Measurements from ENCODE around the gene ZNF783. TPM values are rescaled to one million over a fixed set of nuclear protein-coding genes. Genes with fewer than 3 reads are reported as not detected.

Gene ZNF783
- total RNA-seq (2021) (9.9 to 12.1 TPM (median 12.0 TPM) in 3 replicates), Bru-seq, nascent RNA (percentile 64 among the genes with signal in this experiment)
- long read RNA-seq, experiment 1, full-length matches to known transcripts = 5 of 28 reads
- long read RNA-seq, experiment 1, partial matches to known transcripts = 5 of 28 reads
- long read RNA-seq, experiment 1, other reads (novel, unspliced or antisense) = 18 of 28 reads
- long read RNA-seq, experiment 2, full-length matches to known transcripts = 2 of 14 reads
- long read RNA-seq, experiment 2, partial matches to known transcripts = 0 of 14 reads
- long read RNA-seq, experiment 2, other reads (novel, unspliced or antisense) = 12 of 14 reads
- long read RNA-seq, experiment 3 = 0 reads

GRCh38 chr7:149261829-149262617 is at the start of gene ZNF783:
Gene ZNF783 (plus strand): TSS chr7:149262196. CDS start chr7:149262334, 138 bp downstream.
- peak; percentile 80 for ATAC-seq
- H3K4me3 Mint-ChIP-seq = peak within 1 kb of the TSS; percentile 79
- H3K27ac Mint-ChIP-seq = no peak within 1 kb of the TSS
- DNase-seq (ENCODE audit: low spot score) = peak; percentile 84
- H3K9me3 Mint-ChIP-seq = no peaks in the 10 kb centered on the region
- peaks cover 11% of the 10 kb centered on the region for H3K36me3 Mint-ChIP-seq
- ChIA-PET CTCF (interaction anchor here (0.5 to 3.3 kb wide), 38 partner anchors 9 to 337 kb away, joined by 3 to 44 read pairs (median 4); partner anchors contain the start of genes ZNF212, ZNF282, ZNF398 and ZNF777), POLR2A (interaction anchor here (0.6 to 1.8 kb wide), 4 partner anchors 14 to 93 kb away, joined by 3 to 14 read pairs (median 6); partner anchors contain the start of gene ZNF282)
- H3K27me3 Mint-ChIP-seq (ENCODE audit: low read depth) = peaks cover 23% of the 10 kb centered on the region
- H3K4me1 Mint-ChIP-seq = no peaks in the 10 kb centered on the region
- no peak for TF ChIP-seq NR2C2 (CRISPR knock-in tag; IDR thresholded peaks at IDR 0.05)
- no peak for TF ChIP-seq NFATC4 (CRISPR knock-in tag; IDR thresholded peaks at IDR 0.05)
- TF ChIP-seq, protein P1, sequence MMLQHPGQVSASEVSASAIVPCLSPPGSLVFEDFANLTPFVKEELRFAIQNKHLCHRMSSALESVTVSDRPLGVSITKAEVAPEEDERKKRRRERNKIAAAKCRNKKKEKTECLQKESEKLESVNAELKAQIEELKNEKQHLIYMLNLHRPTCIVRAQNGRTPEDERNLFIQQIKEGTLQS (CRISPR knock-in tag; conservative IDR thresholded peaks at IDR 0.05) = no peak
- TF ChIP-seq CDX4 (CRISPR knock-in tag; IDR thresholded peaks at IDR 0.05; ENCODE audit: borderline replicate concordance) = no peak
- TF ChIP-seq FOXP1 (CRISPR knock-in tag; IDR thresholded peaks at IDR 0.05; ENCODE audit: borderline replicate concordance) = peak; percentile 97
- TF ChIP-seq, protein P2, sequence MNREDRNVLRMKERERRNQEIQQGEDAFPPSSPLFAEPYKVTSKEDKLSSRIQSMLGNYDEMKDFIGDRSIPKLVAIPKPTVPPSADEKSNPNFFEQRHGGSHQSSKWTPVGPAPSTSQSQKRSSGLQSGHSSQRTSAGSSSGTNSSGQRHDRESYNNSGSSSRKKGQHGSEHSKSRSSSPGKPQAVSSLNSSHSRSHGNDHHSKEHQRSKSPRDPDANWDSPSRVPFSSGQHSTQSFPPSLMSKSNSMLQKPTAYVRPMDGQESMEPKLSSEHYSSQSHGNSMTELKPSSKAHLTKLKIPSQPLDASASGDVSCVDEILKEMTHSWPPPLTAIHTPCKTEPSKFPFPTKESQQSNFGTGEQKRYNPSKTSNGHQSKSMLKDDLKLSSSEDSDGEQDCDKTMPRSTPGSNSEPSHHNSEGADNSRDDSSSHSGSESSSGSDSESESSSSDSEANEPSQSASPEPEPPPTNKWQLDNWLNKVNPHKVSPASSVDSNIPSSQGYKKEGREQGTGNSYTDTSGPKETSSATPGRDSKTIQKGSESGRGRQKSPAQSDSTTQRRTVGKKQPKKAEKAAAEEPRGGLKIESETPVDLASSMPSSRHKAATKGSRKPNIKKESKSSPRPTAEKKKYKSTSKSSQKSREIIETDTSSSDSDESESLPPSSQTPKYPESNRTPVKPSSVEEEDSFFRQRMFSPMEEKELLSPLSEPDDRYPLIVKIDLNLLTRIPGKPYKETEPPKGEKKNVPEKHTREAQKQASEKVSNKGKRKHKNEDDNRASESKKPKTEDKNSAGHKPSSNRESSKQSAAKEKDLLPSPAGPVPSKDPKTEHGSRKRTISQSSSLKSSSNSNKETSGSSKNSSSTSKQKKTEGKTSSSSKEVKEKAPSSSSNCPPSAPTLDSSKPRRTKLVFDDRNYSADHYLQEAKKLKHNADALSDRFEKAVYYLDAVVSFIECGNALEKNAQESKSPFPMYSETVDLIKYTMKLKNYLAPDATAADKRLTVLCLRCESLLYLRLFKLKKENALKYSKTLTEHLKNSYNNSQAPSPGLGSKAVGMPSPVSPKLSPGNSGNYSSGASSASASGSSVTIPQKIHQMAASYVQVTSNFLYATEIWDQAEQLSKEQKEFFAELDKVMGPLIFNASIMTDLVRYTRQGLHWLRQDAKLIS (CRISPR knock-in tag; IDR thresholded peaks at IDR 0.05; ENCODE audit: borderline replicate concordance) = no peak
- peak; percentile 84; the same call in 1 of the 2 replicates for TF ChIP-seq MYBL2 (CRISPR knock-in tag; IDR thresholded peaks at IDR 0.05)
- no peak for TF ChIP-seq GRHL2 (CRISPR knock-in tag; IDR thresholded peaks at IDR 0.05; ENCODE audit: insufficient replicate concordance, severe bottlenecking)
- TF ChIP-seq TEAD4 (CRISPR knock-in tag; IDR thresholded peaks at IDR 0.05) = no peak
- TF ChIP-seq ZNF416 (CRISPR knock-in tag; IDR thresholded peaks at IDR 0.05) = no peak
- TF ChIP-seq, protein P3, sequence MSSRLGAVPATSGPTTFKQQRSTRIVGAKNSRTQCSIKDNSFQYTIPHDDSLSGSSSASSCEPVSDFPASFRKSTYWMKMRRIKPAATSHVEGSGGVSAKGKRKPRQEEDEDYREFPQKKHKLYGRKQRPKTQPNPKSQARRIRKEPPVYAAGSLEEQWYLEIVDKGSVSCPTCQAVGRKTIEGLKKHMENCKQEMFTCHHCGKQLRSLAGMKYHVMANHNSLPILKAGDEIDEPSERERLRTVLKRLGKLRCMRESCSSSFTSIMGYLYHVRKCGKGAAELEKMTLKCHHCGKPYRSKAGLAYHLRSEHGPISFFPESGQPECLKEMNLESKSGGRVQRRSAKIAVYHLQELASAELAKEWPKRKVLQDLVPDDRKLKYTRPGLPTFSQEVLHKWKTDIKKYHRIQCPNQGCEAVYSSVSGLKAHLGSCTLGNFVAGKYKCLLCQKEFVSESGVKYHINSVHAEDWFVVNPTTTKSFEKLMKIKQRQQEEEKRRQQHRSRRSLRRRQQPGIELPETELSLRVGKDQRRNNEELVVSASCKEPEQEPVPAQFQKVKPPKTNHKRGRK (CRISPR knock-in tag; IDR thresholded peaks at IDR 0.05; ENCODE audit: borderline replicate concordance) = no peak
- TF ChIP-seq NR1H2 (CRISPR knock-in tag; IDR thresholded peaks at IDR 0.05) = no peak
- TF ChIP-seq, protein P4, sequence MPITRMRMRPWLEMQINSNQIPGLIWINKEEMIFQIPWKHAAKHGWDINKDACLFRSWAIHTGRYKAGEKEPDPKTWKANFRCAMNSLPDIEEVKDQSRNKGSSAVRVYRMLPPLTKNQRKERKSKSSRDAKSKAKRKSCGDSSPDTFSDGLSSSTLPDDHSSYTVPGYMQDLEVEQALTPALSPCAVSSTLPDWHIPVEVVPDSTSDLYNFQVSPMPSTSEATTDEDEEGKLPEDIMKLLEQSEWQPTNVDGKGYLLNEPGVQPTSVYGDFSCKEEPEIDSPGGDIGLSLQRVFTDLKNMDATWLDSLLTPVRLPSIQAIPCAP (CRISPR knock-in tag; IDR thresholded peaks at IDR 0.05) = peak; percentile 57; the same call in 1 of the 2 replicates
- TF ChIP-seq ZNF263 (CRISPR knock-in tag; IDR thresholded peaks at IDR 0.05; ENCODE audit: low read depth) = peak; percentile 22; the same call in 1 of the 2 replicates
- TF ChIP-seq TEAD1 (CRISPR knock-in tag; IDR thresholded peaks at IDR 0.05) = peak; percentile 72; the same call in 1 of the 2 replicates
- TF ChIP-seq MAX (CRISPR knock-in tag; IDR thresholded peaks at IDR 0.05) = peak; percentile 91; the same call in 1 of the 2 replicates
- peak; percentile 49 for TF ChIP-seq GABPB1 (CRISPR knock-in tag; IDR thresholded peaks at IDR 0.05)
- TF ChIP-seq MXD4 (CRISPR knock-in tag; IDR thresholded peaks at IDR 0.05; ENCODE audit: borderline replicate concordance) = no peak
- 0 out of 2 replicates have a peak, but pooled peaks have one; percentile 66 for TF ChIP-seq ZNF532 (CRISPR knock-in tag; IDR thresholded peaks at IDR 0.05; ENCODE audit: borderline replicate concordance)
- peak; percentile 76; the same call in 1 of the 2 replicates for TF ChIP-seq JUN (CRISPR knock-in tag; IDR thresholded peaks at IDR 0.05)
- no peak for TF ChIP-seq RORB (CRISPR knock-in tag; IDR thresholded peaks at IDR 0.05)
